Skeletal muscle cell (primary cell): ENCODE results near the gene THBS3.
"Not testable (repeated sequence)": the region's sequence is repeated elsewhere in the genome, so short reads cannot be mapped to it uniquely, and the experiment has no call there.

Source experiments
- DNase-seq: peaks from one replicate; pipeline ENCODE4 v3.0.0-alpha.2; 2010; ENCODE audit warnings: low read depth
- H3K4me3 ChIP-seq: 2 replicates; pipeline ENCODE4 v1.5.1; 2011; ENCODE audit warnings: low read depth, mild to moderate bottlenecking, control low read depth, low read length, moderate library complexity

Gene THBS3

DNA sequence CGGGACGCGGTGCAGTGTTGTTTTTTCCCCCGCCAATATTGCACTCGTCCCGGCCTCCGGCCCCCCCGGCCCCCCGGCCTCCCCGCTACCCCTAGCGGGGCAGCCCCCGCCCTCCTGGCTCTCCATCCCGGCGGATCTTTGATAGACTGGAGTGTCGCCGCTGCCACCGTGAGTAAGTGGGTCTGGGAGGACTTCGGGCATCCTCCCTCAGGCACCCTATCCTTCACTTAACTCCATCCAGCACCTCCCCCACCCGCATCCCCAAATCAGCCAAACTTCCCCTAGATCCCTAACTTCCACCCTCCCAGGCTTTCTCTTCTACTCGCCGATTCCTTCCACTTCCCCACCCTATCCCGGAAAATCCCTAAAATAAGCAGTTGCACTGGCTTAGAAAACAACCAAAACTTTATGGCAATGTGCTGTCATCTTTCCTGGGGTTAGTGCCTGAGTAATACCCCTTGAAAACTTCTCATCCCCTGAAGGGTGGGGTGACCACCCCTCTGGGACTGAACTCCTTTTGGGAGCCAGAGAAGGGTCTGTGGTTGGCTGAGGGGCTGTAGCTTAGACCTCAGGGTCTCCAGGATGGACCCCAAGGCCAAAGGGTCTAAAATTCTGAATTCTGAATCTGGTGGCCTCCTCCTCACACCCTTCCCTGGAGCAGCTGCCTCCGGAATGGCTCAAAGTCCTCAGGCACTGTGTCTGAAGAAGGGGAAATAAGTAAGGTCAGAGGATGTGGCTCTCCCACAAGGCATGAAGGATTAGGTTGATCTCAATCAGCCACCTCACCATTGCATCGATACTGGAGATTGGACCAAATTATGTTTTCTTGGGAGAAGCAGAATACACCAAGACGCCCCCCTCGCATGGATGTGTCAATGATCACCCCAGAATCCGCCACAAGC, 12.2 kb downstream of the THBS3 start:
- H3K4me3 ChIP-seq: peak overlapping the region; percentile 59
- DNase-seq: no peak

DNA sequence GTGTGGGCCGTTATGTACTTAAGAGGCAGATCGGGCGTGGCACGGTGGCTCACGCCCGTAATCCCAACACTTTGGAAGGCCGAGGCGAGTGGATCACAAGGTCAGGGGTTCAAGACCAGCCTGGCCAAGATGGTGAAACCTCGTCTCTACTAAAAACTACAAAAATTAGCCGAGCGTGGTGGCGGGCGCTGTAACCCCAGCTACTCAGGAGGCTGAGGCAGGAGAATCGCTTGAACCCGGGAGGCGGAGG, 13.8 kb downstream of the THBS3 start:
- DNase-seq: not testable (repeated sequence)
- peak overlapping the region; percentile 59 for H3K4me3 ChIP-seq

DNA sequence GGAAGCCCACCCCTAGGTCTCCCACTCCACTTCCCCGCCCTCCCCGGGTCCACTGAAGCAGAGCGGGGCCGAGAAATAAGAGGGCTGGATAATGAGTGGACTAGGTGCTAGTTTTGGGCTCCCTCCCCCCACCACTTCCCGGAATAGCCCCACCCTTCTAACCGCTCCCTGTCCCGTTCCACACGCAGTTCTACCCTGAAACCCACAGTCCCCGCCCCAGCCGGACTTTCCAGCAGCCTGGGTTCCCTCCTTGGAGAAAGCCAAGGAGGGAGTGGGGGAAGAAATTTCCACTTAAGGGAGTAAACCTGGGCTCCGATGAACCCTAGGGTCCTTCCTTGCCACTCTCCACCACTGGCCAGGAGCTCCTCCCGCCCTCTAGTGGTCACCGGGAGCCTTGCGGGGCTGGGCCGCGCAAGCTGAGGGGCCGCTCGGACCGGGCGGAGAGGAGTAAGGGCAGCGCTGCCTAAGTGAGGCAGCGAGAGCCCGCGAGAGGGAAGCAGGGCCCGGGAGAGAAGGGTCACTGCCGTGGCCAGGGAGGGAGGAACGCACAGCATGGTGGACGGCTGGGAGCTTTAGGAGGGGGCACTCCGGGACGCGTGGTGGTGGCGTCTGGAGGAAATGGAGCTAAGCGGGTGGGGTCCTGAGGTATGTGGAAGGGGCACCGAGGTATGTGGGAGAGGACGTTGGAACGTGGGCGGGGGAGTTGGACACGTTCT, 14.3 kb downstream of the THBS3 start:
- peak overlapping the region; percentile 59 for H3K4me3 ChIP-seq
- DNase-seq: peak; percentile 60

DNA sequence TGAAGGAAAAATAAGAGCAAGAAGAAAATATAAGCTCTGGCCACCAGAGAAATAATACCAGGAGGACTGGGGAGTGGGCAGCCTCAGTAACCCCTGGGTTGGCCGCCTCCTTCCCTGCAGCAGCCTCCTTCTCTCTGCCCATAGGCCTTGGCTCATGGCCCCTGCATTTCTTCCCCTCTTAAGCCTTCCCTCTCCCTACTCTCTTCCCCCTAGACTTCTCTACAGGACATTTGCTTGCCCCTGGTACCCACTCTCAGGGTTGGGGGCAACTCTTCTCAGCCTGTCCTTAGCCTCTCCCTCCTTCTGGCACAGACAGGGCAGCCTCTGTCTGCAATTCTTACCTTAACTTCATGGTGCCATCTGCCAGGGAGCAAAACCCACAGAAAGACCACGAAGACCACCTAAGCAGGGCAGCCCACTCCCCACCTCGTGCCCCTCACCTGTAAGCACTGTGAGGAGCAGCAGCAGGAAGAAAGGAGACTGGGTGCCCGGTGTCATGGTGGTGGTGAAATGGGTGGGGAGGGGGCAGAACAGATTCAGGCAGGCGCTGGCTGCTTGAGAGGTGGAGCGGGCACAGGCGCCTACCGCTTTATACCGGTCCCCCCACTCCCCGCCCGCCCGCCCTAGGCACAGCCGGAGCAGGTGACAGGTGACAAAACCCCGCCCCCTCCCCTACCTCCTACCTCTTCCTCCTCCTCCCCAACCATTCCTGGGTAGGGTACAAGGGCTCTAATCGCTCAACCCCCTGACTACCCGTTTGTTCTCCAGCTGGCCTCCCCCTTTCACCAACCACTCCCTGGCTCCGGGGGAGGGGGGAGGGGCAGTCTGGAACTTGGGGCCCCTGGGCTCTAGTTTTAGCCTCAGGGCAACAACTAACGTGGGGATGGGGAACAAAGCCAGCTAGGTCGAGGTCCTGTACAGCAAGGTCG, 15.1 kb downstream of the THBS3 start:
- DNase-seq: no peak
- peak overlapping the region; percentile 59 for H3K4me3 ChIP-seq

DNA sequence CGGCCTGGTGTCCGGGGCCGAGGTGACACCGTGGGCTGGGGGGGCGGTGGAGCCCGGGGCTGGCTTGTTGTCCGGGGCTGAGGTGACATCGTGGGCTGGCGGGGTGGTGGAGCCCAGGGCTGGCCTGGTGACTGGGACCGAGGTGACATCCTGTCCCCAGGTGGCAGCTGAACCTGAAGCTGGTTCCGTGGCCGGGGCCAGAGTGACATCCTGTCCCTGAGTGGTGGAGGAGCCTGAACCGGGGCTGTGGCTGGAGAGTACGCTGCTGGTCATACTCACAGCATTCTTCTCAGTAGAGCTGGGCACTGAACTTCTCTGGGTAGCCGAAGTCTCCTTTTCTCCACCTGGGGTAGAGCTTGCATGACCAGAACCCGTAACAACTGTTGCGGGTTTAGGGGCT, 15.8 kb downstream of the THBS3 start:
- no peak overlapping the region for H3K4me3 ChIP-seq
- DNase-seq: no peak

DNA sequence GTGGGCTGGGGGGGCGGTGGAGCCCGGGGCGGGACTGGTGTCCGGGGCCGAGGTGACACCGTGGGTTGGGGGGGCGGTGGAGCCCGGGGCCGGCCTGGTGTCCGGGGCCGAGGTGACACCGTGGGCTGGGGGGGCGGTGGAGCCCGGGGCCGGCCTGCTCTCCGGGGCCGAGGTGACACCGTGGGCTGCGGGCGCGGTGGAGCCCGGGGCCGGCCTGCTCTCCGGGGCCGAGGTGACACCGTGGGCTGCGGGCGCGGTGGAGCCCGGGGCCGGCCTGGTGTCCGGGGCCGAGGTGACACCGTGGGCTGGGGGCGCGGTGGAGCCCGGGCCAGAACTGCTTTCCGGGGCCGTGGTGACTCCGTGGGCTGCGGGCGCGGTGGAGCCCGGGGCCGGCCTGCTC, 17.8 kb downstream of the THBS3 start:
- DNase-seq, H3K4me3 ChIP-seq: not testable (repeated sequence)

DNA sequence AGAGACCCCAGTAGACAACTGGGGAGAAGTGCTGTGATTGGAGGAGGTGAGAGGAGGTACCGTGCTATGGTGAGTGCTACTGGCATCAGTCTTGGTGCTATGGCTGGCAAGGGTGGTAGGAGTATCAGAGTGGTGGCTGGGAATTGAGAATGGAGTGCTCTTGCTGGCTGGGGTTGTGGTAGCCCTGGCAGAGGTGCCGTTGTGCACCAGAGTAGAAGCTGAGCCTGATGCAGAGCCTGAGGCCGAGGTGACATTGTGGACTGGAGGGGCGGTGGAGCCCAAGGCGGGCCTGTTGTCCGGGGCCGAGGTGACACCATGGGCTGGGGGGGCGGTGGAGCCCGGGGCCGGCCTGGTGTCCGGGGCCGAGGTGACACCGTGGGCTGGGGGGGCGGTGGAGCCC, 19.4 kb downstream of the THBS3 start:
- H3K4me3 ChIP-seq: no peak overlapping the region
- no peak for DNase-seq

DNA sequence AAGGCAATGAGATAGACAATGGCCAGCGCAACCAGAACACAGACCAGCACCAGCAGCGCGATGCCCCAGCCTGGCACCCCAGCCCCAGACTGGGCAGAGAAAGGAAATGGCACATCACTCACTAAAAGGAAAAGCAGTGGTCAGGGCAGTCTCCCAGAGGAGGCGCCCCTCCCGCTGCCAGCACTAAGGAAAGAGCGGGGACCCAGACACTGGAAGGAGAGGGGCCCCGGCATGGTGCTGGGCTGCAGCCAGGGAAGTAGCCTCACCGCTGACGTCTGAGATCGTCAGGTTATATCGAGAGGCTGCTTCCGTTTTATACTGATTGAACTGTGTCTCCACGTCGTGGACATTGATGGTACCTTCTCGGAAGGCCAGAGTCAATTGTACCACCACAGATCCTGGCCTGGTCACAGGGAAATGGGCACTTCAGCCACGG, 20.2 kb downstream of the THBS3 start:
- H3K4me3 ChIP-seq: no peak overlapping the region
- DNase-seq: no peak

DNA sequence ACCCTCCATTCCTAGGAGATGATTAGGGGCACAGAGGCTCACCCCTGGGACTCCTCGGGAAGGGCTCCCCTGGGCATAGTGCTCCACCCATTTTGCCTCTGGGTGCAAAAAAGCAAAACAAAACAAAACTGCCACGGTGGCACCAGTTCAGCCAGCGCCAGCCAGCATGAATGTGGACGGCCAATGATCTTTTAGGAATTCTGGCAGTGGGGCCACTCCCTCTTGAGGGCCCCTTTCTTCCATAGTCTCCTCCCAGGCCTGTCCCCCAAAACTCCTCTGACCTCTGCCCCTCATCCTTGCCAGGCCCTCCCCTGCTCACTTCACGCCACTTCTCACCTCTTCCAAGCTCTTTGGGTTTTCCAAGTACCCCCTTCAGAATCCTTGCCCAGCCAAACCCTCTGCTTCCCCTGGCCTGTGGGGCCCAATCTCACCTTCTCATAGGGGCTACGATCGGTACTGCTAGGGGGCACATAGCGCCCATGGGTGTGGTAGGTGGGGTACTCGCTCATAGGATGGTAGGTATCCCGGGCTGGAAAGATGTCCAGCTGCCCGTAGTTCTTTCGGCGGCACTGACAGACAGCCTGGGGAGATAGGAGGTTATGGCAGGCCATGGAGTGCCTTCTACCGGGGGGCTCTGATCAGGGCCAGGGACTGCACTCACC, 20.8 kb downstream of the THBS3 start:
- no peak overlapping the region for H3K4me3 ChIP-seq

DNA sequence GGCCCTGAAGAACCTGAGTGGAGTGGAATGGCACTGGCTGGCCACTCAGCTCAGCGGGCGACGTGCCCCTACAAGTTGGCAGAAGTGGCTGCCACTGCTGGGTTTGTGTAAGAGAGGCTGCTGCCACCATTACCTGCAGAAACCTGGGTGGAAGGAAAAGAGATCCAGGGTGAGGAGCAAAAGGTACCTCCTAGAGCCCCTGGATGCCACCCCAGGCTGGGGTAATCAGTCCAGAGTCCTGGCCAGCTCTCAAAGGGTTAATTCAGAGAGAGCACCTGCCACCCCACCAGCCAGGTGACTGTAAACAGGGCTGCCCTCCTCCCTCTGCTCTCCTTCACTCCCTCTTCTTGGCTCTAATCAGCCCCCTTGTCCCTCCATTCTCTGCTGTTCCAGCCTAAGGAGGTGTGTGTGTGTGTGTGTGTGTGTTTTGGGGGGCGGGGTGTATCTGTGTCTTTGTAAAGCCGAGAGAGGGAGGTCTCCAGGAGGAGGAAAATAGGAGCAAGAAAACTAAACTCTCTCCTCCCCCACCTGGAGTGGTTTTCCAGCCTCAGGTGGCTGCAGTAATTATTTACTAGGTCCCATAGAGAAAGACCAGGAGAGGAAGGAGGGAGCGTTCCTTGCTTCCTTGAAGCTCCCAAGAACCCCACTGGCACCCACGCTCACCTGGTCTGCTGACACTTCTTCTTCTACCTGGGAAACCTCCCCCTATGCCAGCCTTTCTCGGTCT, 21.5 kb downstream of the THBS3 start:
- no peak overlapping the region for H3K4me3 ChIP-seq
- no peak for DNase-seq

More for the DNA sequence above, 20.8 kb downstream of the THBS3 start:
- DNase-seq: no peak

DNA sequence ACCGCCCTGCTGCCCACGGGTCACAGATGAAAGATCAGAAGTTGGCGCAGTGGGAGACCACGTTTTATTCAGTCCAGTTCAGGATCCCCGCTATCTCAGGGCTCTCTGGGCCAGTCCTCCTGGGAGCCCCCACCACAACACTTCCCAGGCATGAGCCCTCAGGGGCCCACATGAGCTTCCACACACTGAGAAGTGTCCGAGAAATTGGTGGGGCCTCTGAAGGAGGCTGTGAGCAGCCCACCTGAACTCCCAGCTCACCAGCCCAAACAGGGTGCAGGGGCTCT, 22.0 kb downstream of the THBS3 start:
- DNase-seq: no peak
- H3K4me3 ChIP-seq: no peak overlapping the region

DNA sequence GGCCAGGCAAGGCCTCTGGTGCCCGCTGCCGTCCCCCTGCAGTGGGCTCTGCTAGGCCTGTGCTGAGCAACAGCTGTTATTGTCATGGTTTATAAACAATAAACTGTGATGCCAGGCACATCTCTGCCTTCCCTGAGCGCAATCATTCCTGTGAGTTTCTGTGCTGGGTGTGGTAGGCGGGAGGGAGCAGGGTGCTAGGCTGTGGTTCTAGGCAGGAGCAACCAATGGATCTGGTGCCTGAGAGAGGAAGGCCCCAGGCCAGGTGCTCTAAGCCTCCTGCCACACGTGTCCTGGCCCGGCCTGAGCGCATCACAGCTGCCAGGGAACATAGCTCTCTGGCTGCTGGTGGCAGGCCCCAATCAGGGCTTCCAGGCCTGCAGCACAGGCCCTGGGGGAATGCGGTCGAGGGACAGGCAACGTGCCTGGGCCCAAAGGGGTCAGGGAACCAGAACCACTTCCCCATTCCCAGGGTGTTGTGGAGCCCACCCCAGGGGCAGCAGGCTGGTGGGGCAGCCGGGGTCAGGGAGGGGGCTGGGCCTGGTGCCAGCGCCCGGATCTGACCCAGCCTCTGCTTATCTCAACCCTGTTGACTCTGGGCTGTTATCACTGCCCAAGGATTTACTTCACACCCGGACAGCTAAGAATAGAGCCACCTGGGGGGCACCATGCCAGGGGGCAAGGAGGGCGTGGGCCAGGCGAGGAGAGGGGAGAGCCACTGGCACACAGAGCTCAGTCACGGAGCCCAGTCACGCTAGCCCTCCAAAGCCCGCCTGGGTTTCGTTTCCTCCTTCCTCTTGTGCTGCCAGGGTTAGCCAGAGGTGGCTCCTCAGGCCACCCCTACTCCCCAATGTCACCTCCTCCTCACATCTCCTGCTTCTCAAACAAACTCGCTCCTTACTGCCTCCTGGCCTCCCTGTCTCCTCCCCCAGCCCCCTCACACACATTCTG, 22.6 kb downstream of the THBS3 start:
- H3K4me3 ChIP-seq: no peak overlapping the region
- DNase-seq: no peak

DNA sequence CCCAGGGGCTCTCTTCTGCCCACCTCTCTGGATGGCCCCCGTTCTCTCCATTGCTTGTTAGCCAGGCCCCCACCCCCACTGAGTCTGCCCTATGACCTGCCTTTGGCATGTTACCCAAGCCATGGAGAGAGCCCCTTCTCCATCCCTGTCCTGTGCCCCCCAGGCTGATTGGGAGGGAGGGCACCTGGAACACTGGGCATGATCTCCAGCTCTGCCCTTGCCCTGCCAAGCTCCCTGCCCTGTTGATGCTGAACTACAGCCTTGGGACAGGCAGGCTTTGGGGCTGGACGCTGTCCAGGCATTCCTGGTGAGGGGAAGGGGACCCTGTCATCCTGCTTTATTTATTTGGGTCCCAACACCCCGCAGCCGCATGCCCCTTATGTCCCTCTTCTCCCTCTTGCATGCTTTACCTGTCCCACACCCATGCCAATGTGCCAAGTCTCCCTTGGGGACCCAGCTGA, 23.3 kb downstream of the THBS3 start:
- no peak for DNase-seq
- no peak overlapping the region for H3K4me3 ChIP-seq

DNA sequence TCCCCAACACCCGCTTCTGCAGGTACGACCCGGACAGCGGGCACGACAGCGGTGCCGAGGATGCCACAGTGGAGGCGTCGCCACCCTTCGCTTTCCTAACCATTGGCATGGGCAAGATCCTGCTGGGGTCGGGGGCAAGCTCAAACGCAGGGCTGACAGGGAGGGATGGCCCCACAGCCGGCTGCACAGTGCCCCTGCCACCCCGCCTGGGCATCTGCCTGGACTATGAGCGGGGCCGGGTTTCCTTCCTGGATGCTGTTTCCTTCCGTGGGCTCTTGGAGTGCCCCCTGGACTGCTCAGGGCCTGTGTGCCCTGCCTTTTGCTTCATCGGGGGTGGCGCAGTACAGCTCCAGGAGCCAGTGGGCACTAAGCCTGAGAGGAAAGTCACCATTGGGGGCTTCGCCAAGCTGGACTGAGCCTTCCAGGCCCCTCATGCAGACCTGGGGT, 23.9 kb downstream of the THBS3 start:
- no peak overlapping the region for H3K4me3 ChIP-seq
- DNase-seq: no peak

DNA sequence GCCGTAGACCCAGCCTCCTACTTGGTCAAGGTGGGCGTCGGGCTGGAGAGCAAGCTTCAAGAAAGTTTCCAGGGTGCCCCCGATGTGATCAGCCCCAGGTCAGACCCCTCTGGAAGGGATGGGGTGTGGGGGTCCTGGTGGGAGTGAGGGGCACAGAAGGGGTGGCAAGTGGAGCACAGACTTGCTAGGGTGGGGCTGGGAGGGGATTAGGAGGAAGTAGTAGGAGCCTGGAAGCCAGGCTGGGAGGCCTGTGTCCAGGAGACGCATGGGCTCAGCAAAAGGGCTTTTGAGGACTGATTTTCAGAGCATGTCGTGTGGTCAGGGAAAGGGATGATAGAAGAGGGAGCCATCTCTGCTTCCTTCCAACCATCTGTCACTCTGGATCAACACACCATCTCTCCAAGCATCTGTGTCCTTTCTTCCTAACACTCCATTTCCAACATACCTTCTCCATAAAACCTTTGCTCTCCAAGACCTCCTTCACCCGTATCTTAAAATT, 25.6 kb downstream of the THBS3 start:
- H3K4me3 ChIP-seq: no peak overlapping the region
- DNase-seq: no peak

DNA sequence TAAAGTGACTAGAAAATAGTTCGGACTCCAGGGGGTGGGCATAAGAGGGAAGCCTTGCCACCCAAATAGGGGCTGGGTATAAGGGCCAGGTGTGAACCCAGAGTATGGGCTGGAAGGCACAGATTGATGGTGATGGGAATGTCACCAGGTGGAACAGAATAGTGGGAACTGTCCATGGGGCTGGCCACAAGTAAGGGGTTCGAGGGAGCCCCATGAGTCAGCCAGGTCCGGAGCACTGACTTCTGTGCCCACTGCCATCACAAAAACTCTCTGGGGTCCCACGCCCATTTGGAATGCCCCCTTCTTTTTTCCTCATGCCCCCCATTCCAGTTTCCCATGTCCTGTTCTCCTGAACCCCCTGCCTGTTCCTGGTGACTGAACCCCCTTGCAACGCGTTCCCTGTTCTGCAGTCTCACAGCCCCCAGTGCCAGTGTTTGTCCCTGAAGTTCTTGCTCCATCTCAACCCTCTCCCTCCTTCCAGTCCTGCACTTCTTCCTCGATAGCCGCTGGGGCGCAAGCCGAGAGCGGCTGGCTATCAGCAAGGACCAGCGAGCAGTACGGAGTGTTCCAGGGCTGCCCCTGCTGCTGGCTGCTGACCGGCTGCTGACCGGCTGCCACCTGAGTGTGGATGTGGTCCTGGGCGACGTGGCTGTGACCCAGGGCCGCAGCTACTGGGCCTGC, 26.2 kb downstream of the THBS3 start:
- DNase-seq: no peak
- no peak overlapping the region for H3K4me3 ChIP-seq
